Hepatocyte (in vitro differentiated cells): ENCODE data around the gene PDGFD.

ENCODE experiments used
- CTCF ChIP-seq: fragments of 200-600 bp; sonication (generic); IDR thresholded peaks from 2 replicates; pipeline ENCODE4 v1.5.1; 2016; ENCODE audit warnings: antibody characterized with exemption, mild to moderate bottlenecking; ENCODE audit not compliant: poor library complexity
- EZH2 ChIP-seq: fragments of 200-600 bp; sonication (generic); IDR thresholded peaks from 2 replicates; pipeline ENCODE4 v1.6.1; 2016; ENCODE audit warnings: antibody characterized with exemption, mild to moderate bottlenecking, borderline replicate concordance
- EZH2phosphoT487 ChIP-seq: fragments of 200-600 bp; sonication (generic); IDR thresholded peaks from one replicate; pipeline ENCODE4 v1.6.1; 2018; ENCODE audit warnings: antibody characterized with exemption, mild to moderate bottlenecking, low read depth, moderate library complexity; ENCODE audit not compliant: unreplicated experiment, severe bottlenecking

- TF ChIP-seq CTCF (no peak), EZH2 (no peak), EZH2phosphoT487 (no peak)
These were observed 19.6 kb upstream of the PDGFD start for GRCh38 chr11:104183593-104183992.
